Loucy (cell line): ENCODE results near the gene KLHDC9.

Source experiments
- H2AFZ ChIP-seq: fragments of 200-600 bp; sonication (generic); 2 replicates; pipeline ENCODE4 v1.6.0; 2016; ENCODE audit warnings: antibody characterized with exemption, mild to moderate bottlenecking, low read length, moderate library complexity
- H3F3A ChIP-seq: fragments of 200-600 bp; 2 replicates; pipeline ENCODE4 v1.6.0; 2016; ENCODE audit warnings: antibody characterized with exemption, low read depth, mild to moderate bottlenecking
- H3K27me3 ChIP-seq: fragments of 200-600 bp; sonication (generic); 2 replicates; pipeline ENCODE4 v1.6.1; 2014; ENCODE audit warnings: low read length, mild to moderate bottlenecking; ENCODE audit not compliant: insufficient read depth, poor library complexity, severe bottlenecking
- H3K36me3 ChIP-seq: fragments of 200-600 bp; sonication (generic); 2 replicates; pipeline ENCODE4 v1.6.1; 2016; ENCODE audit warnings: low read length; ENCODE audit not compliant: insufficient read depth
- H3K4me1 ChIP-seq: fragments of 200-600 bp; sonication (generic); 2 replicates; pipeline ENCODE4 v1.5.1; 2014; ENCODE audit warnings: low read length, mild to moderate bottlenecking; ENCODE audit not compliant: insufficient read depth, poor library complexity, severe bottlenecking
- H3K4me2 ChIP-seq: fragments of 200-600 bp; sonication (generic); 2 replicates; pipeline ENCODE4 v1.6.0; 2014; ENCODE audit warnings: antibody characterized with exemption, low read length, low read depth, mild to moderate bottlenecking; ENCODE audit not compliant: poor library complexity, severe bottlenecking
- H3K4me3 ChIP-seq: fragments of 200-600 bp; sonication (generic); 2 replicates; pipeline ENCODE4 v1.5.1; 2014; ENCODE audit warnings: low read length, mild to moderate bottlenecking, mixed read lengths; ENCODE audit not compliant: poor library complexity, severe bottlenecking
- H3K79me2 ChIP-seq: fragments of 200-600 bp; sonication (generic); 2 replicates; pipeline ENCODE4 v1.6.1; 2014; ENCODE audit warnings: low read length; ENCODE audit not compliant: insufficient read depth
- H3K9ac ChIP-seq: fragments of 200-600 bp; sonication (generic); 2 replicates; pipeline ENCODE4 v1.6.0; 2014; ENCODE audit warnings: mild to moderate bottlenecking, low read depth, low read length, moderate library complexity; ENCODE audit not compliant: poor library complexity, severe bottlenecking
- H3K9me2 ChIP-seq: fragments of 200-600 bp; sonication (generic); replicated peaks from 2 replicates; pipeline ENCODE4 v1.6.1; 2016; ENCODE audit warnings: low read depth, low read length, mixed read lengths
- H3K9me3 ChIP-seq: fragments of 200-600 bp; sonication (generic); 2 replicates; pipeline ENCODE4 v1.6.1; 2014; ENCODE audit warnings: mild to moderate bottlenecking, antibody characterized with exemption, low read length, low read depth; ENCODE audit not compliant: insufficient read depth
- H4K20me1 ChIP-seq: fragments of 200-600 bp; sonication (generic); 2 replicates; pipeline ENCODE4 v1.6.0; 2014; ENCODE audit warnings: antibody characterized with exemption, low read length, mild to moderate bottlenecking; ENCODE audit not compliant: insufficient read depth, poor library complexity, severe bottlenecking
- CTCF ChIP-seq: fragments of 200-600 bp; sonication (generic); conservative IDR thresholded peaks from 2 replicates; pipeline ENCODE4 v1.5.1; 2014; ENCODE audit warnings: mild to moderate bottlenecking, antibody characterized with exemption, low read length
- EZH2phosphoT487 ChIP-seq: fragments of 200-600 bp; IDR thresholded peaks from 2 replicates; pipeline ENCODE4 v1.6.1; 2018; ENCODE audit warnings: antibody characterized with exemption, mild to moderate bottlenecking, moderate library complexity, borderline replicate concordance

Gene KLHDC9

DNA sequence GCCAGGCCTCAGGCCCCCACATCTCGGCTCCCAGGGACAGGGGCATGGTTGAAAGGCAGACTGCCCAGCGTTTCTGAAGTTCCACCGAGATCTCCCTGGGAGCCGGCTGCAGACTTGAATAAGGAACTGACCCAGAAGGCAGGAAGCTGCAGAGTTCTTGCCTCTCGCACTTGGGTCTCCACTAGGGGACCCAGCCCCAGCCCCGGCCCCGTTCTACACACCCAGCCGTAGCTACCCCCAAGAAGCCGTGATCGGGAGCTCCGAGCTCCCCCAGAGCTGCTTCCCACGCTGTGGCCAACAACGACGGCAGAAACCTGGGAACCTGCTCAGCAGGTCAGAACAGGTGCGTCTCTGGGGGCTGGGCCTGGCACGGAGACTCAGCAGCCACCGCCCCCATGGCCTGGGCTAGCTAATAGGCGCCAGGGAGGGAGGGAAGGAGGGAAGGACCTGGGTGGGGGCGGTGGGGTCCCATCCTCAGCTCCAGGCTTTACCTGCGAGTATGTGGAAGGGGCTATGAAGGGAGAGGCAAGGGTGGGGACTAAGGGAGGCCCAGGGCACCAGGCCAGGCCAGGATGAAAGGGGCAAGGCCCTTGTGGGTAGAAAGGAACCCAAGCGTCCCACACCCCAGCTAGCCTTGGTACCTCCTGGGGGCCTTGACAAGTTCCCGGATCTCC lies 8.8 kb upstream of the KLHDC9 start, which contains the start of gene NECTIN4:
Gene NECTIN4 (minus strand): TSS at position 308 of the 674 bp plus-strand sequence. CDS start 262 bp downstream, at position 46.
- no peak within 1 kb of the TSS for H3K4me2 ChIP-seq
- H3K4me3 ChIP-seq: no peak within 1 kb of the TSS
- H3K27me3 ChIP-seq: no peaks in the 10 kb centered on the region
- H3K36me3 ChIP-seq: no peaks in the 10 kb centered on the region
- no peak within 1 kb of the TSS for H2AFZ ChIP-seq
- H3F3A ChIP-seq: no peaks in the 10 kb centered on the region
- no peaks in the 10 kb centered on the region for H3K9me3 ChIP-seq
- H3K79me2 ChIP-seq: no peaks in the 10 kb centered on the region
- no peaks in the 10 kb centered on the region for H3K4me1 ChIP-seq
- no peaks in the 10 kb centered on the region for H3K9me2 ChIP-seq
- no peak within 1 kb of the TSS for H3K9ac ChIP-seq
- TF ChIP-seq EZH2phosphoT487 (no peak), CTCF (no peak)
- no peaks in the 10 kb centered on the region for H4K20me1 ChIP-seq

DNA sequence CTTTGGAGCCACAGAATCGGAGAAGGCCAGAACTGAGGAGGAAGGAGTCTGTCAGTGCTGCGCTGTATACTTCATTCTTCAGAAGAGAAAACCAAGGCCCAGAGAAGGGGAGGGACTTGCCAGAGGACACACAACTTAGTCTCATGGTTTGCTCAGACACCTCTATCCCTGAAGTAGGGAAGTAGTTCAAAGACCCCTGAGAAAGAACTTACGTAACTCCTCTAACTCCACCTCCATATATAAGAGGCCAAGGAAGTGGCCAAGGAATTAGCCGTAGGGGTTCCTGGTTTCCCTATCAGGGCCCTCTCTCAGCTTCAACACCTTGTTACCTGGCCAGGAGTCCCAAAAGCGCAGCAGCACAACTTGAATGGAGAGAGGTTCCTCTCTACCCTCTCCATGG lies 8.2 kb upstream of the KLHDC9 start:
- Histone ChIP-seq H3K79me2 (no peaks in the 10 kb centered on the region), H3F3A (no peaks in the 10 kb centered on the region), H3K4me3 (no peak overlapping the region), H3K27me3 (no peaks in the 10 kb centered on the region), H3K9me2 (no peaks in the 10 kb centered on the region), H3K36me3 (no peaks in the 10 kb centered on the region), H2AFZ (no peak overlapping the region), H3K9me3 (no peaks in the 10 kb centered on the region), H3K9ac (no peak overlapping the region), H3K4me1 (no peaks in the 10 kb centered on the region), H4K20me1 (no peaks in the 10 kb centered on the region), H3K4me2 (no peak overlapping the region)
- TF ChIP-seq CTCF: no peak
- TF ChIP-seq EZH2phosphoT487: no peak

GRCh38 chr1:161090617-161091016 lies 7.5 kb upstream of the KLHDC9 start:
- H3K9ac ChIP-seq: no peak overlapping the region
- H2AFZ ChIP-seq: no peak overlapping the region
- no peaks in the 10 kb centered on the region for H3F3A ChIP-seq
- H3K4me1 ChIP-seq: no peaks in the 10 kb centered on the region
- no peak overlapping the region for H3K4me3 ChIP-seq
- no peaks in the 10 kb centered on the region for H3K27me3 ChIP-seq
- H3K9me3 ChIP-seq: no peaks in the 10 kb centered on the region
- H3K79me2 ChIP-seq: no peaks in the 10 kb centered on the region
- H3K9me2 ChIP-seq: no peaks in the 10 kb centered on the region
- H3K4me2 ChIP-seq: no peak overlapping the region
- TF ChIP-seq EZH2phosphoT487 (no peak), CTCF (no peak)
- H3K36me3 ChIP-seq: no peaks in the 10 kb centered on the region
- no peaks in the 10 kb centered on the region for H4K20me1 ChIP-seq
